ENCODE data around the gene ZBTB42. TPM values are rescaled to one million over a fixed set of nuclear protein-coding genes. Genes with fewer than 3 reads are reported as not detected.

Gene ZBTB42
- total RNA-seq, 1 donor from 2014 or later = 2.6 TPM

DNA sequence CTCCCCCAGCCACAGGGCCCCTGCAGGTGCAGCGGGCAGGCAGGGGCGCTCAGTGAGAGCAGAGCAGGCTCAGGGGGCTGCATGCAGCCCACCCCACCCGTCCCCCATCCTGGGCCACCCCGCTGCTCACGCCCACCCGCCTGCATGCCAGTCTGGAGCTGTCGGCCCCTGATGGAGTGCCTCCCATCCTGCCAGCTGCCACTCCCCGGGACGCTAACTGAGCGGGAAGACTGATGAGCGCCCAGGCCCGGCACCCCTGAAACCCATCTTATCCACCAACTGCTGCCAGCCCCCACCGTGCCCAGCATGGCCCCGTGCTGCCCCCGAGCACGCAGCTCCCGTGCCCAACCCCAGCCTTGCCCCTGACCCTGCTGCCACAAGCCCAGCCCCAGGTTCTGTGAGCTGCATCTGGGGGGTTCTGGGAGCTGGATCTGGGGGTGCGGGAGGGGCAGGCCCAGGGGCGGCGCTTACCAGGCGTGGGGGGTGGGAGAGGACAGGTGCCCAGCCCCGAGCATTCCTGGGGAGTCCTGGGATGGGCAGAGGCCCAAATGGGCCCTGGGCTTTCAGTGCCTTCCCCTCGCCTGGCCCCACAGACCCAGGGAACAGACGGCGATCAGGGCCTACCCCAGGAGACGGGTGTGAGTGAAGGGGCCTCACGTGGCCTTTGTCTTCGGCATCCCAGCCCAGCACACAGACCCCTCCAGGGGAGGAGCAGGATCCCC, 18.7 kb upstream of the ZBTB42 start:
- Mint-ChIP-seq H3K27ac (ENCODE audit: unreplicated experiment) (no peak overlapping the region), H3K9me3 (ENCODE audit: low read depth) (no peaks in the 10 kb centered on the region), H3K4me3 (ENCODE audit: unreplicated experiment) (no peak overlapping the region), H3K4me1 (ENCODE audit: low read depth) (no peaks in the 10 kb centered on the region), H3K36me3 (ENCODE audit: low read depth) (no peaks in the 10 kb centered on the region), H3K27me3 (ENCODE audit: low read depth) (no peaks in the 10 kb centered on the region)
- no peak for DNase-seq (ENCODE audit: low spot score)
- TF ChIP-seq CTCF (IDR thresholded peaks at IDR 0.05) = no peak

GRCh38 chr14:104782808-104783139, 18.1 kb upstream of the ZBTB42 start:
- no peak overlapping the region for H3K4me3 Mint-ChIP-seq (ENCODE audit: unreplicated experiment)
- no peak for DNase-seq (ENCODE audit: low spot score)
- no peaks in the 10 kb centered on the region for H3K36me3 Mint-ChIP-seq (ENCODE audit: low read depth)
- no peak overlapping the region for H3K27ac Mint-ChIP-seq (ENCODE audit: unreplicated experiment)
- no peaks in the 10 kb centered on the region for H3K4me1 Mint-ChIP-seq (ENCODE audit: low read depth)
- no peaks in the 10 kb centered on the region for H3K9me3 Mint-ChIP-seq (ENCODE audit: low read depth)
- H3K27me3 Mint-ChIP-seq (ENCODE audit: low read depth) = no peaks in the 10 kb centered on the region
- no peak for TF ChIP-seq CTCF (IDR thresholded peaks at IDR 0.05)

- Mint-ChIP-seq H3K4me1 (ENCODE audit: low read depth) (no peaks in the 10 kb centered on the region), H3K36me3 (ENCODE audit: low read depth) (no peaks in the 10 kb centered on the region), H3K27me3 (ENCODE audit: low read depth) (no peaks in the 10 kb centered on the region), H3K9me3 (ENCODE audit: low read depth) (no peaks in the 10 kb centered on the region), H3K4me3 (ENCODE audit: unreplicated experiment) (no peak overlapping the region), H3K27ac (ENCODE audit: unreplicated experiment) (no peak overlapping the region)
- DNase-seq (ENCODE audit: low spot score) = no peak
- TF ChIP-seq CTCF (IDR thresholded peaks at IDR 0.05) = no peak
Measured at GRCh38 chr14:104783484-104784217, 17.2 kb upstream of the ZBTB42 start.

DNA sequence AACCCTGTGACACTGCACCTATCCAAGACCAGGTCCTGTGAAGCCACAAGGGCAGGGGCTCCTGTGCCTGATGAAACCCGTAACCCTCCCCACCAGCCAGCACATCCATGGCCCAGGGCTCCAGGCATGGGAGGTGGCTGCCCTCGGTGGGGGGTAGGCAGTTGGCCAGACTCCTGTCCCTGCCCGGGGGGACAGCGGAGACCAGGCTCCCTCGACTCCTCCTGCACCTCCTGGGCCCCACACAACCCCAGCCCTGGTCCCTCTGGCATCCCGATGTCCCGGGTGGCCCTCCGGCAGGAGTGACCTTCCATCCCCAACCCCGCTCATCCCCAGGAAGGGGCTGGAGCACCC, 16.7 kb upstream of the ZBTB42 start:
- H3K27ac Mint-ChIP-seq (ENCODE audit: unreplicated experiment) = no peak overlapping the region
- no peaks in the 10 kb centered on the region for H3K36me3 Mint-ChIP-seq (ENCODE audit: low read depth)
- H3K4me3 Mint-ChIP-seq (ENCODE audit: unreplicated experiment) = no peak overlapping the region
- H3K4me1 Mint-ChIP-seq (ENCODE audit: low read depth) = no peaks in the 10 kb centered on the region
- no peaks in the 10 kb centered on the region for H3K27me3 Mint-ChIP-seq (ENCODE audit: low read depth)
- TF ChIP-seq CTCF (IDR thresholded peaks at IDR 0.05) = no peak
- DNase-seq (ENCODE audit: low spot score) = no peak
- H3K9me3 Mint-ChIP-seq (ENCODE audit: low read depth) = no peaks in the 10 kb centered on the region

DNA sequence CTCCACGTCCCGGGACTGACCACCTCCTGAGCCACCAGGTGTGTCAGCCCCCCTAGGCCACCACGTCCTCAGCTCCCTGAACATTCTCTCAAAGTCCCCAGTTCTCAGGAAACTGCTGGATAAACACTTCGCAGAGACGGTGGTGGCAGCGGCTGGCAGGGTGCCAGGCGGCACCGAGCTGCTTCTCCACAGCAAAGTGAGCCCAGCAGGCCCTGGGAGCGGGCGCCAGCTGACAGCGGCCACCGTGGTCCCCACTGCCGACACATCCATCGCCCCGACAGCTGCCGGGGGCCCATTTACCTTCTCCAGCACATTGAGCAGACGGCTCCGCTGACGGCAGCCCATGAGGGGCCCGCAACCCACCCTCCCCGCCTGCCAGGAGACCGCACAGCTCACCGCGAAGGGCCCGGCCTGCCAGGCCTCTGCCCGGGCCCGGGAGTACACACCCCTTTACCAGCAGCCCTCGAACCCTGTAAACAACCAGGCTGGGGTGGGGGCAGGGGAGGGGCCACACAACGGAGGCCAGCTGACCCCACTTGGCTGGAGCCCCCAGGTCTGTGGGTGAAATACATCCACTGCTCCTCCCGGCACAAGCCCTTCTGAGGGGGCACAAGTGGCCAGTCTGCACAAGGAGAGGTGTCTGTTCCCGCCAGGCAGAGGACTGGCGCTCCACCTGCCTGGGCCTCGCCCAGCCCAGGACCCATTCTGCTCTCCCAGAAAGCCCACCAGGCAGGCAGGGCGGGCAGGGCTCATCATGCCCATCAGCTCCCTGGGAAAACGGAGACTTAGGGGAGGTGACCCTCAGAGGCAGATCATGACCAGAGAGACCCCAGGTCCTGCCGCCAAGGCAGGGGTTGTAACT, 15.8 kb upstream of the ZBTB42 start:
- H3K4me1 Mint-ChIP-seq (ENCODE audit: low read depth) = no peaks in the 10 kb centered on the region
- H3K9me3 Mint-ChIP-seq (ENCODE audit: low read depth) = no peaks in the 10 kb centered on the region
- no peak overlapping the region for H3K4me3 Mint-ChIP-seq (ENCODE audit: unreplicated experiment)
- no peak overlapping the region for H3K27ac Mint-ChIP-seq (ENCODE audit: unreplicated experiment)
- no peak for TF ChIP-seq CTCF (IDR thresholded peaks at IDR 0.05)
- no peaks in the 10 kb centered on the region for H3K27me3 Mint-ChIP-seq (ENCODE audit: low read depth)
- DNase-seq (ENCODE audit: low spot score) = no peak
- no peaks in the 10 kb centered on the region for H3K36me3 Mint-ChIP-seq (ENCODE audit: low read depth)

Data from chondrocyte (in vitro differentiated cells).